SK-N-SH treated with all-trans-retinoic acid at 6 μM for 48 hours (cell line): ENCODE measurements around the gene NOS2.

Experiments
- ARNTL ChIP-seq: fragments of 450-650 bp; formaldehyde crosslinking; IDR thresholded peaks from 2 replicates; pipeline ENCODE4 v1.5.0; 2020; ENCODE audit warnings: low read depth, mild to moderate bottlenecking, moderate library complexity, borderline replicate concordance
- BACH2 ChIP-seq: fragments of 250-450 bp; sonication (Bioruptor Pico); IDR thresholded peaks from 2 replicates; pipeline ENCODE4 v1.9.0; 2021; ENCODE audit warnings: mild to moderate bottlenecking, borderline replicate concordance
- GLIS3 ChIP-seq: fragments of 250-450 bp; sonication (Bioruptor Pico); IDR thresholded peaks from 2 replicates; pipeline ENCODE4 v1.5.0; 2020; ENCODE audit warnings: mild to moderate bottlenecking, moderate library complexity
- RARB ChIP-seq: fragments of 250-450 bp; sonication (Bioruptor Pico); IDR thresholded peaks from 2 replicates; pipeline ENCODE4 v1.8.0; 2021; ENCODE audit warnings: mild to moderate bottlenecking, moderate library complexity
- TOX ChIP-seq: fragments of 250-450 bp; sonication (Bioruptor Pico); IDR thresholded peaks from 2 replicates; pipeline ENCODE4 v1.8.0; 2021; ENCODE audit warnings: mild to moderate bottlenecking, moderate library complexity, borderline replicate concordance
- ZFP3 ChIP-seq: fragments of 250-450 bp; sonication (Bioruptor Pico); IDR thresholded peaks from 2 replicates; pipeline ENCODE4 v1.5.0; 2020; ENCODE audit warnings: mild to moderate bottlenecking, moderate library complexity
- ZFP30 ChIP-seq: fragments of 450-650 bp; formaldehyde crosslinking; IDR thresholded peaks from 2 replicates; pipeline ENCODE4 v1.5.0; 2022; ENCODE audit warnings: mild to moderate bottlenecking, moderate library complexity
- ZNF70 ChIP-seq: fragments of 450-650 bp; formaldehyde crosslinking; IDR thresholded peaks from 2 replicates; pipeline ENCODE4 v1.5.0; 2020; ENCODE audit warnings: mild to moderate bottlenecking, moderate library complexity
- TF ChIP-seq, protein P1 (sequence below): fragments of 250-450 bp; sonication (Bioruptor Pico); IDR thresholded peaks from 2 replicates; pipeline ENCODE4 v1.8.0; 2020; ENCODE audit warnings: mild to moderate bottlenecking, moderate library complexity, borderline replicate concordance
- TF ChIP-seq, protein P2 (sequence below): fragments of 250-450 bp; sonication (Bioruptor Pico); IDR thresholded peaks from 2 replicates; pipeline ENCODE4 v1.5.1; 2021; ENCODE audit warnings: mild to moderate bottlenecking, moderate library complexity

DNA sequence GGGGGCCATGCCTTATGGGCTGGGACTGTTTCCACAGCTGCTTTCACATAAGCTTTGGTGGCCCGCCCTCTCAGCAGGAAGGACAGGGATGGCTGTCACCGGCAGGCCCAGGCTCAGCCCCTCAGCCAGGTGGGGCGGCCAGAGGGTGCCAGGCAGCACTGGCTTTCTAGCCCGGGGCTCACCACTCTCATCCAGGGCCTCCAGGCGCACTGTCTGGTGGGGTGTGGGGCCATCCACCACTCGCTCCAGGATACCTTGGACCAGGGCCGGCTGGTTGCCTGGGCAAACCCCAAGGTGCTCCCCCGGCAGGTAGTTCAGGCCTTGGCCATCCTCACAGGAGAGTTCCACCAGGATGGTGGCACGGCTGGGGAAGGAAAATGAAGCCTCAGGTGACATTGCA, 35.0 kb downstream of the NOS2 start:
- TF ChIP-seq, protein P1, sequence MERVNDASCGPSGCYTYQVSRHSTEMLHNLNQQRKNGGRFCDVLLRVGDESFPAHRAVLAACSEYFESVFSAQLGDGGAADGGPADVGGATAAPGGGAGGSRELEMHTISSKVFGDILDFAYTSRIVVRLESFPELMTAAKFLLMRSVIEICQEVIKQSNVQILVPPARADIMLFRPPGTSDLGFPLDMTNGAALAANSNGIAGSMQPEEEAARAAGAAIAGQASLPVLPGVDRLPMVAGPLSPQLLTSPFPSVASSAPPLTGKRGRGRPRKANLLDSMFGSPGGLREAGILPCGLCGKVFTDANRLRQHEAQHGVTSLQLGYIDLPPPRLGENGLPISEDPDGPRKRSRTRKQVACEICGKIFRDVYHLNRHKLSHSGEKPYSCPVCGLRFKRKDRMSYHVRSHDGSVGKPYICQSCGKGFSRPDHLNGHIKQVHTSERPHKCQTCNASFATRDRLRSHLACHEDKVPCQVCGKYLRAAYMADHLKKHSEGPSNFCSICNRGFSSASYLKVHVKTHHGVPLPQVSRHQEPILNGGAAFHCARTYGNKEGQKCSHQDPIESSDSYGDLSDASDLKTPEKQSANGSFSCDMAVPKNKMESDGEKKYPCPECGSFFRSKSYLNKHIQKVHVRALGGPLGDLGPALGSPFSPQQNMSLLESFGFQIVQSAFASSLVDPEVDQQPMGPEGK (CRISPR knock-in tag): no peak
- TF ChIP-seq ARNTL (CRISPR knock-in tag): no peak
- TF ChIP-seq ZFP3 (CRISPR knock-in tag): no peak
- no peak for TF ChIP-seq GLIS3 (CRISPR knock-in tag)
- no peak for TF ChIP-seq TOX (CRISPR knock-in tag)
- TF ChIP-seq BACH2 (CRISPR knock-in tag): no peak
- no peak for TF ChIP-seq ZFP30 (CRISPR knock-in tag)
- no peak for TF ChIP-seq RARB
- TF ChIP-seq, protein P2, sequence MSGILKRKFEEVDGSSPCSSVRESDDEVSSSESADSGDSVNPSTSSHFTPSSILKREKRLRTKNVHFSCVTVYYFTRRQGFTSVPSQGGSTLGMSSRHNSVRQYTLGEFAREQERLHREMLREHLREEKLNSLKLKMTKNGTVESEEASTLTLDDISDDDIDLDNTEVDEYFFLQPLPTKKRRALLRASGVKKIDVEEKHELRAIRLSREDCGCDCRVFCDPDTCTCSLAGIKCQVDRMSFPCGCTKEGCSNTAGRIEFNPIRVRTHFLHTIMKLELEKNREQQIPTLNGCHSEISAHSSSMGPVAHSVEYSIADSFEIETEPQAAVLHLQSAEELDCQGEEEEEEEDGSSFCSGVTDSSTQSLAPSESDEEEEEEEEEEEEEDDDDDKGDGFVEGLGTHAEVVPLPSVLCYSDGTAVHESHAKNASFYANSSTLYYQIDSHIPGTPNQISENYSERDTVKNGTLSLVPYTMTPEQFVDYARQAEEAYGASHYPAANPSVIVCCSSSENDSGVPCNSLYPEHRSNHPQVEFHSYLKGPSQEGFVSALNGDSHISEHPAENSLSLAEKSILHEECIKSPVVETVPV (CRISPR knock-in tag): no peak
- TF ChIP-seq ZNF70 (CRISPR knock-in tag): no peak
